HG02759 (cell line): ENCODE results near the gene SEPTIN12.

Experiments
- ATAC-seq: cut with Tn5 transposase; IDR thresholded peaks from one replicate; pipeline ENCODE4 v1.9.1; 2021; ENCODE audit warnings: mild to moderate bottlenecking, moderate library complexity; ENCODE audit not compliant: unreplicated experiment

Gene SEPTIN12, protein sequence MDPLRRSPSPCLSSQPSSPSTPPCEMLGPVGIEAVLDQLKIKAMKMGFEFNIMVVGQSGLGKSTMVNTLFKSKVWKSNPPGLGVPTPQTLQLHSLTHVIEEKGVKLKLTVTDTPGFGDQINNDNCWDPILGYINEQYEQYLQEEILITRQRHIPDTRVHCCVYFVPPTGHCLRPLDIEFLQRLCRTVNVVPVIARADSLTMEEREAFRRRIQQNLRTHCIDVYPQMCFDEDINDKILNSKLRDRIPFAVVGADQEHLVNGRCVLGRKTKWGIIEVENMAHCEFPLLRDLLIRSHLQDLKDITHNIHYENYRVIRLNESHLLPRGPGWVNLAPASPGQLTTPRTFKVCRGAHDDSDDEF

DNA sequence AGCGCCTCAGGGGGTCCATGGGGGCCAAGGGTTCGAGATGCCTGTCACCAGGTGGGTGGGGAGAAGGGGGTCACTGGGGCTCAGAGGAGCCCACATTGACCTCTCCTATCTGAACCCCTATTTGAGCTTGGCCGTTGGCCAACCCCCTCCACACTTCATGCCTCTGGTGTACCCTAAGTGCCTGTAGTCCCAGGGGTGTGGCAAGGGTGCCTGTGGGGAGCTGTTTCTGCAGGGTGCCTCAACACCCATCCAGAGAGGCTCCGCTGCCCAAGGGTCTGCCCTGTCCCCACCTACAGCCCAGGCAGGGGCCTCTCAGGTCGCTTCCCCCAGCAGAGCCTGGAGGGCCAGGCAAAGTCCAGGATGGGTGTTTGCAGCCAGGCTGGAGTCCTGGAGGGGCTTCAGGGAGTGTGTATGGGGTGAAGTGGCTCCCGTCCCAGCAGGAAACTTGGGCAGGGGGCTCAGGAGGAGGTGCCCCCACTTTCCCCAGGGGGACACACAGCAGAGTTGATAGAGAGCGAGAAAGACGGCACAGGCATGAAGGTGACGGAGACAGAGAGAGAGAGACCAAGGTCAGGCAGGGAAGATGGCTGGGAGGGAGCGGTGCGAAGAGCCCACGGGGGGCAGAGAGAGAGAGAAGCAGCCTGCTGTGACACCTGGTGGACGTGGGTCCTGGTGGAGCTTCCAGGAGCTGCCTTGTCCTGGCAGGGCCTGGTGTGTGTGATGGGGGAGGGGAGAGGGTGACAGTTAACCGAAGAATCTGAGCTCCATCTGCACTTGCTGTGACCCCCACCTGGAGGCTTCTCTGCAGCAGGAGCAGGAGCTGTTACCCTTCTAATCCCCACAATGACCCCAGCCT lies at the start of gene SEPTIN12:
TSS of gene SEPTIN12 (minus strand) at position 719 of the 856 bp plus-strand sequence. CDS start at position 19, 700 bp downstream.
- ATAC-seq: no peak

GRCh38 chr16:4836727-4837126 lies 48.6 kb upstream of the SEPTIN12 start:
- ATAC-seq: no peak

- no peak for ATAC-seq
Observed at GRCh38 chr16:4833584-4833983, 45.4 kb upstream of the SEPTIN12 start.

- no peak for ATAC-seq
Observed at GRCh38 chr16:4832698-4833343, 44.7 kb upstream of the SEPTIN12 start.

DNA sequence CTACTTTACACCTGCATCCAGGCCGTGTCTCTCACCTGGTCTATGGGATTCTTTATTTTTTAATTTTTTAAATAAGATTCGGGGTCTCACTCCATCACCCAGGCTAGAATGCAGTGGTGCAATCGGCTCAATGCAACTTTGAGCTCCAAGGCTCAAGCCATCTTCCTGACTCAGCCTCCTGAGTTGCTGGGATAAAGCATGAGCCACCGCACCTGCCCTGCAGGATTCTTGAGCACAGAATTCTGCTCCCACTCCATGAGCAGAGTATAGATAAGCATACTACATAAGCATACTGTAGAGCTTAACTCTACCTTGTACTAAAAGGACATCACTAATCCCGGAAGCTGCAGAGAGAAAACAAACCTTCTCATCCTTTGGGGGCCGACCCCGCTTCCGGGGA lies 43.5 kb upstream of the SEPTIN12 start:
- ATAC-seq: no peak

GRCh38 chr16:4830408-4830807 lies 42.3 kb upstream of the SEPTIN12 start:
- no peak for ATAC-seq

GRCh38 chr16:4828567-4829321 lies 40.6 kb upstream of the SEPTIN12 start:
- no peak for ATAC-seq

DNA sequence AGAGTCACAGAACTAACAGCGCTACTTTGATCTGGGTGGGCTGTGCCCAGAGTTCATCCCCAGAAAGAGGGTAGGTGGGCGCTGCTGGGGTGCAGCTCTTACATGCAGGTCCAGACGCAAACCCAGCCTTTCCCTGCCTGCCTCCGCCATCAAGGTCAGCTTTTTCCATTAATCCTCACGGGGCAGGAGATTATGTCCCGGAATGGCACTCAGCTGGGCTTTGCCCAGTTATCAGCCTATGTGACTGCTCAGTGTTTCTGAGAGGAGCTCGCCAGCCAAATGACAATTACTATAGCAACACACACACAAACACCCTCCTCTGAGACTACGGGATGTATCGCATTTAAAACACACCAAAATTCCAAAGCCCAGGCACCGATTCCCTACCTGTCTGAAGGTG lies 38.8 kb upstream of the SEPTIN12 start:
- no peak for ATAC-seq

DNA sequence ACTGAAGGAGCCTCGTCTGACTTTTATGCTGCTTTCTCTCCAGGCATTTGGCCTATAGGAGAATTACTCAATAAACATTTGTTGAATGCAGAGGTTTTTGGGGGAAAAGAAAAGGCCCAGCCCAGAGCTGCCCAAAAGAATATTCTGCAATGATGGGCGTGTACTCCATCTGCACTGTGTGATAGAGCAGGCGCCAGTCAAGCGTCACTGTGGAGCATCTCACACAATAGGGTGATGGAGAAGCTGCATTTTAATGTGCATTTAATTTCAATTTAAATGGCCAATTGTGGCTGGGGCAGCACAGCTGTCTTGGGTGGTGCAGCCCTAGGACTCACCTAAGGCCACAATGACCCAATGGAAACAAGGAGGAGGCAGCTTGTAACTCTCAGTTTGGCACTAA lies 38.4 kb upstream of the SEPTIN12 start:
- no peak for ATAC-seq

DNA sequence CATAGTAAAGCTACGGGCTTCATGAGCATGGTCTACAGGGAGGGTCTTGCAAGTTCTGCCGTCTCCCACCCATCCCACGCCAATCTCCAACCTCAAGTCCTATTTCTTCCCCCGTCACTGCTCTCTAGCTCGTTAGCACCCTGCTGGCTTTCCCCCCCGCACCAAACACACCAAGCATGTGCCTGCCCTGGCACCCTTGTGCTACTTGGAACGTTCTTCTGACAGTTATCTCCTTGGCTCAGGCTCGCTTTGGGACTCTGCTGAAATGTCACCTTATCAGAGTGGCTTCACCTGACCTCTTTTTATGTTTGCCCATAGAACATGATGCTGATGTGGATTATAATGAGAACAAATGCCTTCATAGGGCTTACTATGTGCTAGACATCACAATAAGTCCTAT lies 37.1 kb upstream of the SEPTIN12 start:
- ATAC-seq: no peak

DNA sequence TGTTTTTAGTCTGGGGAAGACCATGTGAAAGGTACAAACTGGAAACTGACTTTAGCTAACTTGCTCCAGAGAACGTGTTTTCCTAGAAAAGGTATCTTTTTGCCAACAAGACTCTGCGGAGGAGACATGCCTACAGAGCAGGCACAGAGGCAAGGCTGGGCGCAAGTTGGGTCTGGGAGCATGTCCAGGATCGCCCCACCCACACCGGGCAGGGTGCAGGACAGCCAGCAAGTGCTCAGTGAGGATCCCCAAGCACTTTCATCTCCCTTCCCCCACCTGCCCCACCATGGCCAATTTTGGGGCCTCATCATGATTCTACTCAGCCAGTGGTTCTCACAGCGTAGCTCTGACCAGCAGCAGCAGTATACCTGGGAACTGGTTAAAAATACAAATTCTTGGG lies 32.5 kb upstream of the SEPTIN12 start:
- ATAC-seq: no peak

DNA sequence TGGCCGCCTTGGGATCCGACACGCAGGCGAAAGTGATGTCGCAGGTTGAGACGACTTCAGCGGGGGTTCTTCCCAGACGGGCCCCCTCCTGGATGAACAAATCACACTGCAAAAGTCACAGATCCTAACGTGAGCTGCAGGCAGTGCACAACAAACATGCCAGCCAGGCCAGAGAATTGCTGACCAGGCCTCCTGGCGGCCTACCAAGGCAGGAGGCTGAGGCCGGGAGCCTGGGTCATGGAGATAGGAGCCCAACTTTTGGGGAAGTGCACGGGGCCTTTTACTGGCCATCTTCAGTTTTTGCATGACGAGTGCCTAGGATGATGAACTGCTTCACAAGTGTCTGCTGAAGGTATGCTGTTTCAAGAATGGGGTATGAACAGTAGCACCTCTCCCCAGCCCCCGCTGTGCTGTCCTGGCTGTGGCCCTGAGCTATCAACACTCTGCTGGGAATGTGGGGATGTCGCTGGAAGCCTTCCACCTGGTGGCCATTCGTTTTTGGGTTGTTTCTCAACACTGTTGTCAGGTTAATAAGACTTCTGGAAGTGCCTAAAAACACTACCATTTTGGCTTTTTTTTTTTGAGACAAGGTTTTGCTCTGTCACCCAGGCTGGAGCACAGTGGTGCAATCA lies 26.5 kb upstream of the SEPTIN12 start:
- ATAC-seq: no peak

- no peak for ATAC-seq
Observed at GRCh38 chr16:4814046-4814445, 25.9 kb upstream of the SEPTIN12 start.

DNA sequence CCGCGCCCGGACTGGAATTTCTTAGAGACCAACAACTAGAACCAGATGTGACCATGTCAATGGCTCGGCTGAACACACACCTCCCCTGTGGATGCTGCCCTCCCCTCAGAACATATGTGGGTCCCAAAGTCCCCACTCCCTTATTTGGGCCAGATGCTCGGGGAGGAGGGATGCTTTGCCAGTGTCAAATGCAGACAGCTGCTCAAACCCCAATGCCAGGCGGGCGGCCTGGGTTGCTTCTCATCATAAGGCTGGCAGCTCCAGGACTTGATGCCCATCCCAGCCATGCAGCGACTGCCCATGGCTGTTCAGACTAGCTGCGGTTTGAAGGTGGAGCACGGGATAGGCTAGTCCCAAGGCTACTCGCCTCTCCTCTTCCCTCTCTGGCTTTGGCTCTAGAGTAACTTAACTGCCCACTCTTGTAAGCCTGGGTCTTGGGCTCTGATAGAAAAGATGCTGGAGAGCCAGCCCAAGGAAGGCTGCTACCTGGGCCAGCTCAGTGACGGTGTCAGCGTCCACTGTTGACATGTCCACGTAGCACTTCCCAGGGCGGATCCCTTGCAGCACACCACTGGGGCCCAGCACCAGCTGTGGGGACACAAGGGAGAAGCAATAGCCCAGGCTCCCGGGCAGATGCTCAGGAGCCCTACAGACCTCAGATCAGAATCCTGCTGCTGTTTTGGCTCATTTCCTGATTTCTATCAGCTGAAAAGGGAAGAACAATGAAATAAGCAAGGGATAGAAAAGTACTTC lies 25.3 kb upstream of the SEPTIN12 start:
- no peak for ATAC-seq

DNA sequence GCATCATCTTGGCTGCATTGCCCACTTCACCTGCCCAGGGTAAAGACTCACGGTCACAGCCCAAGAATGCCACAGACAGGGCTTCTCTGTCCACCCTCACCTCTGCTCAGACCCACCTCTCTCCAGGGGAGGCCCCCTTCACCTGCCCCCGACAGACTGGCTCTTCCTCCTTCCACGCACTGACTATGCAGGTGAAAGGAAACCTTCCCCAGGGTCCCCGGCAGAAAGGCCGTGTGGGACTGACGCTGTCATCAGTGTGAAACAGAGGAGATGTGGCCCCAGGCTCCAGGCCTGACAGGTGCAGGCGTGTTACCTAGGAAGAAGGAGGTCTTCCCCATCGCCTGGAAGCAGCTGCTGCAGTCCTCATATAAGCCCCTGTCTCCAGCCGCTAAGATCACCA lies 23.6 kb upstream of the SEPTIN12 start:
- no peak for ATAC-seq

DNA sequence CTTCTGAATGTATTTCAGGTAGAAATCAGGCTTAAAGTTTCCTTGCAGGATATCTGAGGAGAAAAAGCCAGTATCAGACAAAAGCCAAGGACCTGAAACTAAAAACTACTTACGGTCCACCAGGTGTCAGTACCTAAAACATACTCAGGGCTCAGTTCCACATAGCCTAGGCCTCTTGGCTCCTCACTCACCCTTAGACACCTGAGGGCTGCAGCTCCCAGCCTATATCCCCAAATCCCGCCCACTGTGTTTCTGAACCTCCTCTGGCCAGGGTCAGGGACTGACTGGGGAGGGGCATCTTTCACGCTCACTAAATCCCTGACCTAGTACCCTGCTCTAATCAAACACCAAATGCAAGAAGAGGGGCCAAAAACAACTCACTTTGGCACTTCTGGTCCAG lies 23.1 kb upstream of the SEPTIN12 start:
- no peak for ATAC-seq

DNA sequence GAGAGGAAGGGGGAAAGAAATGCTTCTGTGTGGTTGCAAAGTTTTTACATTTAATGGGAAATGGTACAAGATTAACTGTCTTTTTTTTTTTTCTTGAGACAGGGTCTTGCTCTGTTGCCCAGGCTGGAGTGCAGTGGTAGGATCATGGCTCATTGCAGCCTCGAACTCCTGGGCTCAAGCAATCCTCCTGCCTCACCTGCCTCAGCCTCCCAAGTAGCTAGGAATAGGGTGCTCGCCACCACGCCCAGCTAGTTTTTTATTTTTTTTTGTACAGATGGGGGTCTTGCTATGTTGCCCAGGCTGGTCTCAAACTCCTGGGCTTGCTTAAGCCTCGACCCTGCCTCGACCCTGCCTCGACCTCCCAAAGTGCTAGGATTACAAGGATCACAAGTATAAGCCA lies 18.1 kb upstream of the SEPTIN12 start:
- ATAC-seq: no peak

- ATAC-seq: no peak
Observed at GRCh38 chr16:4805231-4805630, 17.1 kb upstream of the SEPTIN12 start.

GRCh38 chr16:4803898-4804762 lies 16.0 kb upstream of the SEPTIN12 start:
- ATAC-seq: no peak
